Inflammatory macrophage treated with lipopolysaccharide for 4 hours (primary cell): ENCODE measurements around the gene PRMT1.

Experiments
- DNase-seq: peaks from one replicate; pipeline ENCODE4 v3.0.0-alpha.2; 2020

Gene PRMT1

DNA sequence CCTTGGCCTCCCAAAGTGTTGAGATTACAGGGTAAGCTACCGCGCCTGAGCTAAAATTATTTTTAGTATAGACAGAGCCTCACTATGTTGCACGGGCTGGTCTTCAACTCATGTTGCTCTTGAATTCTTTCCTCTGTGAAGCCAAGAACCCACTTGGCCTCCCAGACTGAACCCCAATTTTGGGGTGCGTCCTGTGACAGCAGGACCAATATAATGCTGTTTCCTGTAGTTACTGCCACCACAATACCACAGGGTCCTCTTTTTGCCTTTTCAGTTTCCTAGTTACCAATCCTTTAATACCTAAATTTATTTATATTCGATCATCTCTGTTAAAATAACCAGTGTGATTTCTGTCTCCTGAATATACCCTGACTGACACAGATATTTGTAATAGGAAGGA lies 53.1 kb downstream of the PRMT1 start:
- DNase-seq, result no peak
